PC-9 (cell line): ENCODE results near the gene C10orf95. TPM values are rescaled to one million over a fixed set of nuclear protein-coding genes. Genes with fewer than 3 reads are reported as not detected.

ENCODE experiments used
- BruUV-seq: library from RNA; stranded (reverse); fragments of 400-500 nt; replicated peaks from 2 replicates; lab custom pipeline; 2021; lab: Mats Ljungman, UMichigan
- CTCF ChIA-PET: fragments of 300-600 bp; sonication (Branson Sonifier 250); formaldehyde crosslinking; loops from one replicate; lab custom pipeline; 2022; ENCODE audit warnings: antibody characterized with exemption; lab: Charles Lee
- POLR2A ChIA-PET: fragments of 300-600 bp; sonication (Branson Sonifier 250); formaldehyde crosslinking; loops from one replicate; lab custom pipeline; 2022; ENCODE audit warnings: antibody characterized with exemption; ENCODE audit not compliant: unreplicated experiment; lab: Charles Lee
- DNase-seq, 2 experiments: peaks; one replicate each; pipeline versions ENCODE4 v3.0.0 to v3.0.0-alpha.2; 2015 to 2022; ENCODE audit warnings: mixed read lengths in 1 of 2
- H2AFZ ChIP-seq: fragments of 200-600 bp; sonication (generic); 2 replicates; pipeline ENCODE4 v1.8.1; 2017; ENCODE audit warnings: antibody characterized with exemption
- H3F3A ChIP-seq: fragments of 200-600 bp; sonication (generic); 2 replicates; pipeline ENCODE4 v1.8.1; 2017; ENCODE audit warnings: antibody characterized with exemption, mild to moderate bottlenecking, low read depth; ENCODE audit not compliant: insufficient read depth
- H3K27ac ChIP-seq: fragments of 200-600 bp; sonication (generic); 2 replicates; pipeline ENCODE4 v1.6.1; 2016; ENCODE audit warnings: mixed run types
- H3K27me3 ChIP-seq: fragments of 200-600 bp; sonication (generic); 2 replicates; pipeline ENCODE4 v1.6.1; 2016; ENCODE audit warnings: low read depth, mixed run types; ENCODE audit not compliant: insufficient read depth
- H3K36me3 ChIP-seq: fragments of 200-600 bp; sonication (generic); 2 replicates; pipeline ENCODE4 v1.6.1; 2016; ENCODE audit warnings: low read depth, mixed run types
- H3K4me1 ChIP-seq: fragments of 200-600 bp; sonication (generic); replicated peaks from 2 replicates; pipeline ENCODE4 v1.6.1; 2016; ENCODE audit warnings: mixed run types; ENCODE audit not compliant: insufficient read depth
- H3K4me2 ChIP-seq: fragments of 200-600 bp; sonication (generic); 2 replicates; pipeline ENCODE4 v1.6.1; 2017; ENCODE audit warnings: mixed run types
- H3K4me3 ChIP-seq: fragments of 200-600 bp; sonication (generic); 2 replicates; pipeline ENCODE4 v1.6.1; 2016; ENCODE audit warnings: mixed run types
- H3K79me2 ChIP-seq: fragments of 200-600 bp; sonication (generic); 2 replicates; pipeline ENCODE4 v1.6.1; 2017; ENCODE audit warnings: low read depth, mixed run types
- H3K9me2 ChIP-seq: fragments of 200-600 bp; sonication (generic); 2 replicates; pipeline ENCODE4 v1.8.1; 2017; ENCODE audit warnings: mild to moderate bottlenecking; ENCODE audit not compliant: insufficient read depth
- H3K9me3 ChIP-seq: fragments of 200-600 bp; sonication (generic); 2 replicates; pipeline ENCODE4 v1.8.1; 2016; ENCODE audit warnings: low read depth; ENCODE audit not compliant: insufficient read depth
- H4K20me1 ChIP-seq: fragments of 200-600 bp; sonication (generic); 2 replicates; pipeline ENCODE4 v1.8.1; 2017; ENCODE audit not compliant: insufficient read depth
- EZH2 ChIP-seq: fragments of 200-600 bp; sonication (generic); IDR thresholded peaks from 2 replicates; pipeline ENCODE4 v1.8.0; 2017; ENCODE audit warnings: antibody characterized with exemption, low read depth
- intact Hi-C: fragments of 100-400 bp; cut with micrococcal nuclease; formaldehyde crosslinking; loops from one replicate; pipeline ENCODE4 v1.10.0; 2022; ENCODE audit not compliant: unreplicated experiment
- total RNA-seq: library from RNA; stranded (reverse); gene quantifications from 2 replicates; pipeline ENCODE4 v1.2.3, GENCODE V29; 2021
- TF ChIP-seq, protein P1 (sequence below): fragments of 200-600 bp; sonication (generic); conservative IDR thresholded peaks from 2 replicates; pipeline ENCODE4 v1.6.1; 2017; ENCODE audit warnings: mixed run types, antibody characterized with exemption, mild to moderate bottlenecking, moderate library complexity

The C10orf95 gene
- total RNA-seq, 1 experiment from 2014 or later, result 1.0 TPM

DNA sequence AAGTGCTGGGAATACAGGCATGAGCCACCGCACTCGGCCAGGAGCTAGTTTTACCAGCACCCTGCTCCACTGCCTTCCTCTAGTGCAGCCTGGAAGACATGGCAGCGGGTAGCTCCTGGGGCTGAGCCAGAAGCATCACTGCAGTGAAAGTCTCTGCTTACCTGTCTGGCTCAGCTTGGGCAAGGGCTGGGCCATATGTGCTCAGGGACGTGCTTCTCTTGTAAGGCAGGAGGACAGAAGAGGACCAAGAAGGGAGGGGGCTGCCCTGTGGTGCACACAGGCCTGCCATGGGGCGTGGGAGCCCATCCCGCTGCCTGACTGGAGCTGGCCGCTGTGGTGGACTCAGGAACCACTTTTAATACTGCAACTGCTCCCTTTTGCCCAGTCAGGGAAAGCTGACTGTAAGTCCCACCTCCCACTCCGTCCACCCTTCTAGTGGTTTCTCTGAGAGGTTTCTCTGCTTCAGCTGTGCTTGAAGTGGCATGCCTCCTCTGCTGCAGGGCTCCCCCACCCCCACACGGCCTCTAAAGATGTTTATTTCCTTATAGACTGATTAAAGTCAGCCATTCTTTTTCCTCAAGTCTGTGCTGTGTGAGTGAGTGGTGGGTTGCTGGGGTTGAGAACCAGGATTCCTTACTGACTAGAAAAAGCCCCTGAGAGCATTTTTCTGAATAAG, 25.3 kb upstream of the C10orf95 start:
- Histone ChIP-seq H4K20me1 (no peaks in the 10 kb centered on the region), H2AFZ (no peak overlapping the region), H3K27me3 (no peaks in the 10 kb centered on the region), H3K4me3 (no peak overlapping the region), H3F3A (no peaks in the 10 kb centered on the region), H3K27ac (no peak overlapping the region), H3K9me3 (no peaks in the 10 kb centered on the region), H3K9me2 (no peaks in the 10 kb centered on the region), H3K79me2 (no peaks in the 10 kb centered on the region), H3K4me2 (no peak overlapping the region), H3K36me3 (no peaks in the 10 kb centered on the region), H3K4me1 (no peaks in the 10 kb centered on the region)
- CTCF ChIA-PET, result no interaction called here
- intact Hi-C loops, result loop anchor here (5.0 kb wide), 2 partner anchors 84 to 244 kb away; no protein-coding TSS in a partner anchor
- no peak for TF ChIP-seq EZH2
- TF ChIP-seq, protein P1, sequence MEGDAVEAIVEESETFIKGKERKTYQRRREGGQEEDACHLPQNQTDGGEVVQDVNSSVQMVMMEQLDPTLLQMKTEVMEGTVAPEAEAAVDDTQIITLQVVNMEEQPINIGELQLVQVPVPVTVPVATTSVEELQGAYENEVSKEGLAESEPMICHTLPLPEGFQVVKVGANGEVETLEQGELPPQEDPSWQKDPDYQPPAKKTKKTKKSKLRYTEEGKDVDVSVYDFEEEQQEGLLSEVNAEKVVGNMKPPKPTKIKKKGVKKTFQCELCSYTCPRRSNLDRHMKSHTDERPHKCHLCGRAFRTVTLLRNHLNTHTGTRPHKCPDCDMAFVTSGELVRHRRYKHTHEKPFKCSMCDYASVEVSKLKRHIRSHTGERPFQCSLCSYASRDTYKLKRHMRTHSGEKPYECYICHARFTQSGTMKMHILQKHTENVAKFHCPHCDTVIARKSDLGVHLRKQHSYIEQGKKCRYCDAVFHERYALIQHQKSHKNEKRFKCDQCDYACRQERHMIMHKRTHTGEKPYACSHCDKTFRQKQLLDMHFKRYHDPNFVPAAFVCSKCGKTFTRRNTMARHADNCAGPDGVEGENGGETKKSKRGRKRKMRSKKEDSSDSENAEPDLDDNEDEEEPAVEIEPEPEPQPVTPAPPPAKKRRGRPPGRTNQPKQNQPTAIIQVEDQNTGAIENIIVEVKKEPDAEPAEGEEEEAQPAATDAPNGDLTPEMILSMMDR, result no peak
- DNase-seq, result no peak
- POLR2A ChIA-PET, result no interaction called here
- TSS peak; percentile 6 for BruUV-seq

DNA sequence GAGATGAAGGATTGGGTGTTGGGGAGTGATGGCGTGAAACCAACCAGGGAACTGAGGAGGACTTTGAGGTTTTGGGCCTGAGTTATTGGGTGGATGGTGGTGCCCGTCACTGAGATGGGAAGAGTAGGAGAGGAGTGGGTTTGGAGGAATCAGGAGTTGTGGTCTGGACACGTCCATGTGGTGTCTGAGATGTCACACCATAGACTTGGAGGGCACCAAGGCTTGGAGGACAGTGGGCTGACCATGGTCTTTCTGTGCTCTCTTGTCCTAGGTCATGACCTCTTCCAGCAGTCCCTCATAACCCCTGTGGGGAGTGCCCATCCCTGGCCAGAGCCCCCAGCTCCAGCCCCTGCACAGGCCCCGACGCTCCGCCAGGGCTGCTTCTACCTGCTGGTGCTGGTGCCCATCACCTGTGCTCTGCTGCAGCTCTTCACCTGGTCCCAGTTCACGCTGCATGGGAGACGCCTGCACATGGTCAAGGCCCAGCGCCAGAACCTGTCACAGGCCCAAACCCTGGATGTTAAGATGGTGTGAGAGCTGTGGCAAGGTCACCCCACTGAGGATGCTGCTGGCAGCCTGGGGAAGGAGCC, 24.2 kb upstream of the C10orf95 start:
- no peak for DNase-seq
- TF ChIP-seq, protein P1, result no peak
- TF ChIP-seq EZH2, result no peak
- Histone ChIP-seq H3K9me2 (no peaks in the 10 kb centered on the region), H3K36me3 (no peaks in the 10 kb centered on the region), H2AFZ (no peak overlapping the region), H3K4me2 (no peak overlapping the region), H3K27me3 (no peaks in the 10 kb centered on the region), H4K20me1 (no peaks in the 10 kb centered on the region), H3F3A (no peaks in the 10 kb centered on the region), H3K79me2 (no peaks in the 10 kb centered on the region), H3K4me1 (no peaks in the 10 kb centered on the region), H3K9me3 (no peaks in the 10 kb centered on the region), H3K27ac (no peak overlapping the region), H3K4me3 (no peak overlapping the region)
- POLR2A ChIA-PET, result no interaction called here
- CTCF ChIA-PET, result no interaction called here
- intact Hi-C loops, result loop anchor here (5.0 kb wide), 2 partner anchors 83 to 243 kb away; no protein-coding TSS in a partner anchor
- BruUV-seq, result no TSS peak

DNA sequence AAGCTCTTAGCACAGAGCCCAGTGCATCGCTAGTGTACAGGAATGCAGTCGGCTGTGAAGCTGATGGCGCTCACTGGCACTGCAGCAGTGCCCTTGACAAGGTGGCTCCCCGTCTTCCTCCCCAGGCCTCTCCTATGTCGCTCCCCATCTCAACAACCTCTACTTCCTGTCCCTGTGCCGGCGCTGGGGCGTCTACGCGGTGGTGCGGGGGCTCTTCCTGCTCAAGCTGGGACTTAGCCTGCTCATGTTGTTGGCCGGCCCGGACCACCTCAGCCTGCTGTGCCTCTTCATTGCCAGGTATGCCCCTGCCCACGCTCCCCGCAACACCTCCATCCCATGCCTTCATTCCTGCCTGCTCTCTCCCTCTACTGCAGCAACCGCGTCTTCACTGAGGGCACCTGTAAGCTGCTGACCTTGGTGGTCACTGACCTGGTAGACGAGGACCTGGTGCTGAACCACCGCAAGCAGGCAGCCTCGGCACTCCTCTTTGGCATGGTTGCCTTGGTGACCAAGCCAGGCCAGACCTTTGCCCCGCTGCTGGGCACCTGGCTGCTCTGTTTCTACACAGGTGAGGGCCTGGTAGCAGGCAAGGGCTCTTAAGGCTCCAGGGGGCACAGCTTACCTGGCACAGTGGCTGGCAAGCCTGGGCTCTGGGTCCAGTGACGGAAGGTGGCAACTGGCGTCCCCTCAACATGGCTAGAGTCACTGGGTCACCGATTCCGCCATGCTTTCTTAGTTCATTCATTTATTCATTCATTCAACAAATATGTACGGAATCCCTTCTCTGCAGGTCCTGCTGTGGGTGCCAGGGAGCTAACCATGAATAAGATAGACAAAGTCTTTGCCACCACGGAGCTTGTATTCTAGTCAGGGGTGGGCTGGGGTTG, 22.3 kb upstream of the C10orf95 start:
- Histone ChIP-seq H3K9me2 (no peaks in the 10 kb centered on the region), H3K27ac (no peak overlapping the region), H2AFZ (no peak overlapping the region), H3K27me3 (no peaks in the 10 kb centered on the region), H3F3A (no peaks in the 10 kb centered on the region), H3K36me3 (no peaks in the 10 kb centered on the region), H3K9me3 (no peaks in the 10 kb centered on the region), H3K4me3 (no peak overlapping the region), H3K4me1 (no peaks in the 10 kb centered on the region), H4K20me1 (no peaks in the 10 kb centered on the region), H3K79me2 (no peaks in the 10 kb centered on the region), H3K4me2 (no peak overlapping the region)
- intact Hi-C loops, result no loop called here
- CTCF ChIA-PET, result no interaction called here
- TF ChIP-seq, protein P1, result no peak
- no peak for TF ChIP-seq EZH2
- no peak for DNase-seq
- POLR2A ChIA-PET, result no interaction called here
- no TSS peak for BruUV-seq
